Ovary (tissue), 3 donors: Measurements from ENCODE around the gene SLC7A9.

Source experiments
- EP300 ChIP-seq: sonication (generic); formaldehyde crosslinking; IDR thresholded peaks from one replicate; pipeline ENCODE4 v1.6.1; 2017; ENCODE audit warnings: antibody characterized with exemption
- POLR2A ChIP-seq: fragments of 450-650 bp; IDR thresholded peaks from one replicate; pipeline ENCODE4 v1.6.1; 2017; ENCODE audit warnings: antibody characterized with exemption, mild to moderate bottlenecking, moderate library complexity
- TF ChIP-seq, protein P1 (sequence below), 3 donors: fragments of 450-650 bp in 2 of 3; fragments of 200-600 bp in 1 of 3; IDR thresholded peaks; one replicate each; pipeline versions ENCODE4 v1.5.1 to v1.8.0; 2016 to 2022; ENCODE audit warnings: antibody characterized with exemption in 3 of 3, mild to moderate bottlenecking in 1 of 3
- donor health status: DM: no; HTN: no; CAD: no.

DNA sequence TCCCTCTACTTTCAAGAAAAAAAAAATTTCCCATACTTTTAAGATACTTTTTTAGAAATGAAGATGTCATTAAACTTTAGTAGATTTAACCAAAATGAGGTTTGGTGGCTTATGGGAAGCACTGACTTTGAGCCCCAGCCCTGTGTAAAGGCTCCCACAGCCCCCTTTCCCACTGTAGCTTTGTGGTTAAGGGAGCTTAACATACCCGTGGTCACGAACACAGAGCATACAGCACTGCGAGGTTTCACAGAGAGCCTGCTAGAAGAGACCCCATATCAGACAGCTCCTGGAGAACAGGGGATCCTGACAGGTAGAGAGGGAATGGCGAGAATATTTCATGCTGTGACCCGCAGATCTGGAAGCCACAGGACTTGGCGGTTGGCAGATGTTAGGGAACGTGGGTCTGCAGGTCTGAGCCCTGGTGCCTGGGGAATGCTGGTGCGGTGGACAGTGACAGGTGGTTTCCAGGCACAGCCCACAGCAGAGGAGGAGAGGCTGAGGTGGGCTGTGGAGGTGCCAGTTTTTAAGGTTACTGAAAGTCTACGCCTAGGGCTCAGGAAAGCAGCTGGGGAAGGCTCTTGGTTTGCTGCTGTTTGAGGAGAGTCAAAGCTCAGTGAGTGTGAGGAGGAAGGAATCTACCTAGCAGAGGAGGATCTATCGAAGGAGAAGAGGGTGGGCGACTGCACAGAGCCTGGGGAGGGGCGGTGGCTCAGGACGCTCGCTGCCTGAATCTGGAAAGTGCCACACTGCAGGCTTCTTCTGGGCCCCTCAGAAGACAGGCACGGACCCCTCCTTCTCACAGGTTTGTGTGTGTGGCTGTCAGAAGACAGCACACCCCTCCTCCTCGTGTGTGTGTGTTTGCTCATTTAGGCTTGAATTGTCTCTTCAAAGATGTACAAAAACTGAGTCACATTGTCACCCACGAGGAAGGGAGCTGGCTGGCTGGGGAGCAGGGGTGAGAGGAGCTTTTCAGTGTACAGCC, 49.9 kb downstream of the SLC7A9 start:
- TF ChIP-seq, protein P1, sequence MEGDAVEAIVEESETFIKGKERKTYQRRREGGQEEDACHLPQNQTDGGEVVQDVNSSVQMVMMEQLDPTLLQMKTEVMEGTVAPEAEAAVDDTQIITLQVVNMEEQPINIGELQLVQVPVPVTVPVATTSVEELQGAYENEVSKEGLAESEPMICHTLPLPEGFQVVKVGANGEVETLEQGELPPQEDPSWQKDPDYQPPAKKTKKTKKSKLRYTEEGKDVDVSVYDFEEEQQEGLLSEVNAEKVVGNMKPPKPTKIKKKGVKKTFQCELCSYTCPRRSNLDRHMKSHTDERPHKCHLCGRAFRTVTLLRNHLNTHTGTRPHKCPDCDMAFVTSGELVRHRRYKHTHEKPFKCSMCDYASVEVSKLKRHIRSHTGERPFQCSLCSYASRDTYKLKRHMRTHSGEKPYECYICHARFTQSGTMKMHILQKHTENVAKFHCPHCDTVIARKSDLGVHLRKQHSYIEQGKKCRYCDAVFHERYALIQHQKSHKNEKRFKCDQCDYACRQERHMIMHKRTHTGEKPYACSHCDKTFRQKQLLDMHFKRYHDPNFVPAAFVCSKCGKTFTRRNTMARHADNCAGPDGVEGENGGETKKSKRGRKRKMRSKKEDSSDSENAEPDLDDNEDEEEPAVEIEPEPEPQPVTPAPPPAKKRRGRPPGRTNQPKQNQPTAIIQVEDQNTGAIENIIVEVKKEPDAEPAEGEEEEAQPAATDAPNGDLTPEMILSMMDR (IDR thresholded peaks at IDR 0.05) = no peak
- no peak for TF ChIP-seq POLR2A
- TF ChIP-seq EP300 = no peak
